ENCODE data around the gene LZTS3. TPM values are rescaled to one million over a fixed set of nuclear protein-coding genes. Genes with fewer than 3 reads are reported as not detected.

LZTS3 gene
- total and polyA plus RNA-seq, 2 of the 13 experiments (the other 11 are each of a cell fraction or from before 2014, with no cell fraction given): 10.1 to 31.3 TPM

DNA sequence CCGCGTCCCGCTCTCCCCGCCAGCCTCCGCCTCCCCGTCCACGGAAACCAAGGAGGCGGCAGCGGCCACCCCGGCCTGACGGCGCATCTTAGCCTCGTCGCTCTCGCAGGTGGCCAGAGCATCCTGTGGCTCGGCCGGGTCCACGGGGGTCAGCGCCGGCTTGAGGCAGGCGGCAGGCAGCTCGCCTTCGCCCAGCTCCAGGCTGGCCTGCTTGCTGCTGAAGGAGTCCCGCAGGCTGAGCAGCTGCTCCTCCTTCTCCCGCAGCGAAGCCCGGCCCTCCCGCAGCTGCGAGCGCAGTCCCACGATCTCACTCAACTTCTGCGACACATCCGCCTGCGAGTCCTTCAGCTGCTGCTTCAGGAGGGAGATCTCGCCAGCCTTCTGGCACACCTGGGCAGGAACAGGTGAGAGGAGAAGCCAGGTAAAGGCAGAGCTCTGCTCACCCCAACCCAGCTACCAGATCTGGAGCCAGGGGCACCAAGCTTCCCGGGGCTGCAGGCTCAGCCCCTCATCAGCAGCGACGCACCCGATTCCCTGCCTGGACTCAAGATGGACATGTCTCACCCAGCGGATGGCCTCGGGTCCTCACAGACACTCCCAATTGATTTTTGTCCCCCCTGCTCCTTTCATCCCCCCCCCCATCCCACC is 8.5 kb downstream of the LZTS3 start:
- FAIRE-seq (no peak), ATAC-seq (no peak), DNase-seq (ENCODE audit: low spot score) (no peak)
- no TSS peak for BruUV-seq (replicated peaks)
- 97% methylated on average over 37 of the region's 41 CpGs for WGBS (ENCODE audit: low lambda C conversion rate)
- POLR2A ChIA-PET: interaction anchor here (0.5 to 1.6 kb wide), 3 partner anchors 25 to 42 kb away, joined by 3 to 5 read pairs (median 3); no protein-coding TSS in a partner anchor
- Histone ChIP-seq H3K27me3 (ENCODE audit: control insufficient read depth in 1 of 2, insufficient read depth in 2 of 2, low read length in 2 of 2) (no peaks in the 10 kb centered on the region), H4K20me1 (ENCODE audit: insufficient read depth, low read length) (no peaks in the 10 kb centered on the region), H3K4me1 (ENCODE audit: insufficient read depth, low read length) (peaks cover 70% of the 10 kb centered on the region), H3K9ac (ENCODE audit: insufficient read depth, low read depth, low read length) (no peak overlapping the region), H3K9me3 (ENCODE audit: low read length) (no peaks in the 10 kb centered on the region), H3K36me3 (replicated peaks in 1 of 2; ENCODE audit: control insufficient read depth in 1 of 2, insufficient read depth in 2 of 2, low read length in 2 of 2) (no peaks in the 10 kb centered on the region), H3K4me2 (ENCODE audit: low read depth, low read length) (no peak overlapping the region), H3K27ac (ENCODE audit: extremely low read length, insufficient read depth, low read length) (no peak overlapping the region), H2AFZ (ENCODE audit: low read length) (no peak overlapping the region), H3K4me3 (replicated peaks in 1 of 3; ENCODE audit: insufficient read depth in 1 of 3, low read depth in 2 of 3, low read length in 3 of 3) (no peak overlapping the region), H3K79me2 (ENCODE audit: insufficient read depth, low read length) (peaks cover under 1% of the 10 kb centered on the region)
- CTCF ChIA-PET (ENCODE audit: low intra/inter-chr PET ratio, low total read pairs): no interaction called here
- intact Hi-C loops (cut with micrococcal nuclease; ENCODE audit: unreplicated experiment) (loop anchor here (10.0 kb wide), 1 partner anchor 80 kb away; no protein-coding TSS in a partner anchor), in situ Hi-C loops (cut with HindIII; ENCODE audit: extremely low pct_ligation_motif_present, low pct_unique_long_range_greater_than_20kb) (no loop called here)
- TF ChIP-seq, protein P1, sequence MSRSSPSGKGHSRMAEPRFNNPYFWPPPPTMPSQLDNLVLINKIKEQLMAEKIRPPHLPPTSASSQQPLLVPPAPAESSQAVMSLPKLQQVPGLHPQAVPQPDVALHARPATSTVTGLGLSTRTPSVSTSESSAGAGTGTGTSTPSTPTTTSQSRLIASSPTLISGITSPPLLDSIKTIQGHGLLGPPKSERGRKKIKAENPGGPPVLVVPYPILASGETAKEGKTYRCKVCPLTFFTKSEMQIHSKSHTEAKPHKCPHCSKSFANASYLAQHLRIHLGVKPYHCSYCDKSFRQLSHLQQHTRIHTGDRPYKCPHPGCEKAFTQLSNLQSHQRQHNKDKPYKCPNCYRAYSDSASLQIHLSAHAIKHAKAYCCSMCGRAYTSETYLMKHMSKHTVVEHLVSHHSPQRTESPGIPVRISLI (CRISPR knock-in tag; IDR thresholded peaks at IDR 0.05; ENCODE audit: borderline replicate concordance): no peak
- TF ChIP-seq, protein P2, sequence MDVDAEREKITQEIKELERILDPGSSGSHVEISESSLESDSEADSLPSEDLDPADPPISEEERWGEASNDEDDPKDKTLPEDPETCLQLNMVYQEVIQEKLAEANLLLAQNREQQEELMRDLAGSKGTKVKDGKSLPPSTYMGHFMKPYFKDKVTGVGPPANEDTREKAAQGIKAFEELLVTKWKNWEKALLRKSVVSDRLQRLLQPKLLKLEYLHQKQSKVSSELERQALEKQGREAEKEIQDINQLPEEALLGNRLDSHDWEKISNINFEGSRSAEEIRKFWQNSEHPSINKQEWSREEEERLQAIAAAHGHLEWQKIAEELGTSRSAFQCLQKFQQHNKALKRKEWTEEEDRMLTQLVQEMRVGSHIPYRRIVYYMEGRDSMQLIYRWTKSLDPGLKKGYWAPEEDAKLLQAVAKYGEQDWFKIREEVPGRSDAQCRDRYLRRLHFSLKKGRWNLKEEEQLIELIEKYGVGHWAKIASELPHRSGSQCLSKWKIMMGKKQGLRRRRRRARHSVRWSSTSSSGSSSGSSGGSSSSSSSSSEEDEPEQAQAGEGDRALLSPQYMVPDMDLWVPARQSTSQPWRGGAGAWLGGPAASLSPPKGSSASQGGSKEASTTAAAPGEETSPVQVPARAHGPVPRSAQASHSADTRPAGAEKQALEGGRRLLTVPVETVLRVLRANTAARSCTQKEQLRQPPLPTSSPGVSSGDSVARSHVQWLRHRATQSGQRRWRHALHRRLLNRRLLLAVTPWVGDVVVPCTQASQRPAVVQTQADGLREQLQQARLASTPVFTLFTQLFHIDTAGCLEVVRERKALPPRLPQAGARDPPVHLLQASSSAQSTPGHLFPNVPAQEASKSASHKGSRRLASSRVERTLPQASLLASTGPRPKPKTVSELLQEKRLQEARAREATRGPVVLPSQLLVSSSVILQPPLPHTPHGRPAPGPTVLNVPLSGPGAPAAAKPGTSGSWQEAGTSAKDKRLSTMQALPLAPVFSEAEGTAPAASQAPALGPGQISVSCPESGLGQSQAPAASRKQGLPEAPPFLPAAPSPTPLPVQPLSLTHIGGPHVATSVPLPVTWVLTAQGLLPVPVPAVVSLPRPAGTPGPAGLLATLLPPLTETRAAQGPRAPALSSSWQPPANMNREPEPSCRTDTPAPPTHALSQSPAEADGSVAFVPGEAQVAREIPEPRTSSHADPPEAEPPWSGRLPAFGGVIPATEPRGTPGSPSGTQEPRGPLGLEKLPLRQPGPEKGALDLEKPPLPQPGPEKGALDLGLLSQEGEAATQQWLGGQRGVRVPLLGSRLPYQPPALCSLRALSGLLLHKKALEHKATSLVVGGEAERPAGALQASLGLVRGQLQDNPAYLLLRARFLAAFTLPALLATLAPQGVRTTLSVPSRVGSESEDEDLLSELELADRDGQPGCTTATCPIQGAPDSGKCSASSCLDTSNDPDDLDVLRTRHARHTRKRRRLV (CRISPR knock-in tag; IDR thresholded peaks at IDR 0.05): no peak
- no peak for TF ChIP-seq TAF15 (IDR thresholded peaks at IDR 0.05; ENCODE audit: low read depth, low read length, poor library complexity, severe bottlenecking)
